Kidney tubule cell (primary cell): ENCODE results near the gene CD40LG.

Source experiments
- DNase-seq: peaks from one replicate; pipeline ENCODE4 v3.0.0-alpha.2; 2018; ENCODE audit warnings: low spot score

CD40LG gene

DNA sequence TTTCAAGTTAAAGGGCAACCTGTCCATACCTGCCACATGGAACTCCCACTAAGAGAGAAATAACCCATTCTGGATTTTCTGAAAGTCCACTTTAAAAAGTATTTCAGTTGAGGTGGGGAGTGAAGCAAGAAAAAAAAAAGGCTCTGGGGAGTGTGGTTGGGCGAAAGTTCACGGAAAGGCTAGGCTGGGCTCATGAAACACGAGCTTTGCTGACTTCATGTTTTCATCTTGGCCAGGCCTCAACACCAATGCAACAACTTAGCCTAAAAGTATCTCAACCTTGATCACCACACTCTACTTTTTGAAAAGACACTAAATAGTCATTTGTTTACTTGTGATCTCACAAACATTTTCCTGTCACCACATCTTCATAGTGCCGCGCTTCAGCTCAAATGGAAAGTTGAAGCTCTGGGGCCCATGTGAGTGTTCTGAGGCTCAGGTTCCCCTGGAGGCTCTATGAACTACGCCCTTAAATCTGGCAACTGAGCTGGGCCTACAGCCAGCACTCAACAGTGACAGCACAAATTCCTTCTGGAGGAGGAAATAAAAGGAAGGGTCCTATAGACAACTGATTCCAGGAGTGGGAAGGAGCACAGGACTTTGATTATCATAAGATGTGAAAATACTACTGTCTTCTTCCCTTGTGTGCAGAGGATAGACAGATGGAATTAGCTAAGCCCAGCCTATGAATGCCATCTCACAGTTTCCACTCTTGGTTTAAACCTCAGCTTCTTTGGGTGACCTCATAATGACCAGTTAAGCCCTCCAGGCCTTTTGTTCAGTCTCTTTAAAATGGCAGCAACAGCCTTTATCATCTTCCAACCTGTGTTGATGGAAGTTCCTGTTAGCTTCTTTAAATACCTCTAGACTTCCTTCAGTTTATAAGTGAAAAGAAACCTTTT lies 5.1 kb downstream of the CD40LG start:
- DNase-seq = no peak

DNA sequence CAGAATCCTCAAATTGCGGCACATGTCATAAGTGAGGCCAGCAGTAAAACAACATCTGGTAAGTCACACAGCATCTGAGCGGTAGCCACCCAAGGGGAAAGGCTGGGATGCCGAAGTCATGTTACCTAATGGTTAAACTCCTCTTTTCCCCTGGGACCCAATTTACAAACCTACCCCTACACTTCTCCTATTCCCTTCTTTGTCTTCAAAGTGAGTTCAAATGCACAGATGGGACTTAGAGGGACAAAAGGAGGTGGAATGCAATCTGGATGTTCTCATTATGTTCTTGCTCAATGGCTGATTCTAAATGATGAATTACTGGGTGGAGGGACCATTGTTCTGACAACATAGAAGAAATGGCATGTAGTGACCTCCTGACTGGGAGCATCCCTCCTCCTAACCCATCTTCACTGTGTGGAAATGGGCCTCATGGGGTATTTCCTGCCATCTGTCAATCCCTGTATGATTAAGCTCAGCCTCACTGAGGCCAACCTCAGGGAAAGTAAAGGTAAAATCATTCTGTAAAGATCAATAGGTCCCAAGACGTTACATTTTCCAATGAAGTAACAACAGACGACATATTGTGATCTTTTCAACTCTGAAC lies 8.5 kb downstream of the CD40LG start:
- no peak for DNase-seq

DNA sequence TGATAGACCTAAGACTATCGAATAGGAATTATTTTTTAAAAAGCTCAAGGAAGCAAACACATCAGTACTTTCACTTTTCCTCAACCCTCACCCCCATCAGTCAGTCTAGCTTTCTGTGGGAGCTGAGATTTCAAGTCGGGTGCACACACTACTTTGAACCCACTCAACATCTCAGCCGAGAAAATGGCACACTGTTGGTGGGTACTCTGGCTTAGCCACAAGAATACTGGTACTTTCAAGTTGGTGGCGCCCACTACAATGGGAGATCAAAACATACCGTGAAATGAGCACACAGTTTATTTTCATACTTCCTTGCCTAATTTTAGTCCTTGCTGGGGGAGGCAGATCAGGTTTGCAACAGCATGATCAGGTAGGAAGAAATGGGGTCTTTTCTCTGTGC lies 10.2 kb downstream of the CD40LG start:
- DNase-seq = no peak

DNA sequence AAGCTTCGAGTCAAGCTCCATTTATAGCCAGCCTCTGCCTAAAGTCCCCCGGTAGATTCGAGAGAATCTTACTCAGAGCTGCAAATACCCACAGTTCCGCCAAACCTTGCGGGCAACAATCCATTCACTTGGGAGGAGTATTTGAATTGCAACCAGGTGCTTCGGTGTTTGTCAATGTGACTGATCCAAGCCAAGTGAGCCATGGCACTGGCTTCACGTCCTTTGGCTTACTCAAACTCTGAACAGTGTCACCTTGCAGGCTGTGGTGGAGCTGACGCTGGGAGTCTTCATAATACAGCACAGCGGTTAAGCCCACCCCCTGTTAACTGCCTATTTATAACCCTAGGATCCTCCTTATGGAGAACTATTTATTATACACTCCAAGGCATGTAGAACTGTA lies 11.2 kb downstream of the CD40LG start:
- DNase-seq = no peak

DNA sequence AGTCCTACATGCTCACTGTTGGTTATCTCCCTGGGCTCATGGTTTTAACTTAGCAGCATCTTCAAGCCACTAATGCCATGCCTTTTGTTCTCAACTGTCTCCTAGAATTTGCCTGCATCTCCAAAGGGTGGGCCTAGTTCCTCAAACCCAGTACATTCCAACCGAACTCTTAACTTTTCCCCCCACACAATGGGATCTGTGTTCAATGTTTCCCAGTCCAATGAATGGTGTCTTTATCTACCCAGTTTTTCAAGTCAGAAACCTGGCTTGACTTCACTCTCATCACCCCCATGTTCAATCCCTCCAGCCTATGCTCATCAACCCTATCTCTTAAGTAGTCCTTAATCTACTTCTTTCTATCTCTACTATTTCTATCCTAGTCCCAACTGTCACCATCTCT lies 12.9 kb downstream of the CD40LG start:
- no peak for DNase-seq

DNA sequence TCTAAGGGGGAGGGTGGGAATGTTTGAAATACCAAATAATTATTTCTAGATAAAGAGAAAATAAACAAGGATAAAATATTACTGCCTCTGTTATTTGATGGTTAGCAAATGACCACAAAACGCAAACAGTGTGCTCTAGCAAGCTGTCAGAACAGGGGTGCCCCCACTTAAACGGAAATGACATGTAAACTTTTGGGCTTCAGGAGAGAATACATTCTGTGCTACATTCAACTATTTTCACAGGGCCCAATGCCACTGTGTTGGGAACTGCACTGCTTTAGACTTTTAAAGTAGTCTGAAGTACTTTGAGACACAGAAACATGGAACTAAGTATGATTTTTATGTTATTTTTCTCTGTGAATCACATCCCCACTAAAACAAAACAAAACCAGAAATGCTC lies 14.1 kb downstream of the CD40LG start:
- no peak for DNase-seq

DNA sequence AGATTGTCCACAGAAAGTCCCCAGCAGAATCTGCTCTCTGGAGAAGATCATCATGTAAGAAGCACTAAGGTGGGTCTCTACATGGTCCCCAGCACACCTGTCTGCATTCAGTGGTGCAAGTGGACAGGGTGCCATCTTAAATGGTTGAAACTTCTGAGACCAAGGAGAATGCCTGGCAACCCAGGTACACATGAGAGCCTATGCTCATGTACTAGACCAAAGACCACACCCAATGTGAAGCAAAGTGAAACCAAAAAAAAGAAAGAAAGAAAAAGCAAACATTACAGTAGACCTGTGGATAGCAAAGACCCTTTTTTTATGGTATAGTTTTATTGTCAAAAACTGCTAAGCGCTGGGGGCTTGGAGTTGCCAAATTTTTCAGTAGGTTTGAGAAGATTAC lies 15.0 kb downstream of the CD40LG start:
- no peak for DNase-seq

DNA sequence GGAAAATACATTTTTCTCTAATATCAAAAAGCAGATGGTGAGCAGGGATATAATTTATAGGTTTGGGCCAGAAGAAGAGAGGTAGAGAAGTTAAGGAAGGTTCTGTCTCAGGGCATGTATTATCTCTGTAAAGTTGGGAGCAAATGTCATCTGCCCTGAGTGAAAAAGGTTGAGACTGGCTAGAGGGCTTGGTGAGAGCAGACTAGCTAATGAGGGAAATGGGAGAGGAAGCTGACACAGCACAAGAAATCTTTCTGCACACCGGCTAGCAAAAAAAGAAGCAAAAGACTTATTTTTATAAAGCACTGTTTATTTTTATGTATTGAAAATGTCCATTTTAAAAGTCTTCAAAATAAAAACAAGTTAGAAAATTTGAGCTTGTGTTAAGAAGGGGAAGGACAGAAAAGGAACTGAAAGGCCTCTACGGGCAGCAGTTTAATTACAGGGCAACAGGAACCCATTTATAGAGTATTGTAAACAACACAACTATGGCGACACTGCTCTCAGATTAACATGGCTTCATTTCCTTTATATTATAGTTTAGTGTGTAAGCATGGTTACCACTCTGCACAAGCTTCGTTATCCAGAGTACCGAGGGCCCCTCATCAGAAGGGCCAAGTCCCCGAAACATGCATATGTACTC lies 17.4 kb downstream of the CD40LG start:
- no peak for DNase-seq

DNA sequence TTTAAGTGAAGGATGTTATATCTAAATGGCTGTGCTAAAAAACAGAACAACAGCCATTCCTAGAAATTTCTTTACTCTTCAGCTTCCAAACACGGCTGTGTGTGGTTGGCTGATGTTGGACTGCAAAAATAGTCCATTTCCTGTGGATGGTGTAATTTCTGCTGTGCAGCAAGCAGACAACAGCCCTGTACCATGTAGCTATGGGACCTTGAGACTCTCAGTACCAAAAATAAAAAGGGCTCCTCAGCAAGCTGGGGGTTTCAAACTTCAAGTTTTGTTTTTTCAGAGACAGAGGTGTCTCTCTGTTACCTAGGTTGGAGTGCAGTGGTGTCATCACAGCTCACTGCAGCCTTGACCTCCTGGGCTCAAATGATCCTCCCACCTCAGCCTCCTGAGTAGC lies 18.1 kb downstream of the CD40LG start:
- DNase-seq = no peak

DNA sequence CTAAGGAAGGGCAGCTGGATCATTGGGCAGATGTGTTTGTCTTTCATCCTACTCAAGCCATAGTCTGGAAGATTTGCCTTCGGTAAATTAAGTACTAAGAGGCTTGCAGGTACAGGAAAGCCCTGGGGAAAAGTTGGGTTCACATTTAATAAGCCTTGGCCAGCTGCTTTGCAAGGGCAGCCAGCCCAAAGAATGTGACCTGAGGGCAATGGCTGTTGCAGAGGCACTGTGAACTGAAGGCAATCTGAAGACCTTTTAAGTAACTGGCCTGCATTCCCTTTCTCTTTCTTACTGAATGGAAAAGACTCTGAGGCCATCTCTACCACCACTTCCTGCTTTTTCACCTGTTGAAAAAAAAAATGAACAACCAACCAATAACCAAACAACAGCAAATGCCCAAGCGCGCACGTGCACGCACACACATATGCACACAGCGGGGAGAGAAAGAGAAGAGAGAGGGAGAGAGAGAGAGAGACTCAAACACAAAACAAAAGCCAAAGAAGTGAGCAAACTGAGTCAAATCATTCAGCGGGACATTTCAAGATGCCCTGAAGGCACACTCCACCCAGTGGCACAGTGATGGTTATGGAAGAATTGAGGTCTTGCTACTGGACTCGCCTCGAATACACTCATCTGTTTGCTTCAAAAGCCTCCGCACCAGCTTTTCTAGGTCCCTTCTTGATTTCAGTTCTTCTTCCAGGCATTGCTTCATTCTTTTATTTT lies 19.6 kb downstream of the CD40LG start:
- DNase-seq = no peak

DNA sequence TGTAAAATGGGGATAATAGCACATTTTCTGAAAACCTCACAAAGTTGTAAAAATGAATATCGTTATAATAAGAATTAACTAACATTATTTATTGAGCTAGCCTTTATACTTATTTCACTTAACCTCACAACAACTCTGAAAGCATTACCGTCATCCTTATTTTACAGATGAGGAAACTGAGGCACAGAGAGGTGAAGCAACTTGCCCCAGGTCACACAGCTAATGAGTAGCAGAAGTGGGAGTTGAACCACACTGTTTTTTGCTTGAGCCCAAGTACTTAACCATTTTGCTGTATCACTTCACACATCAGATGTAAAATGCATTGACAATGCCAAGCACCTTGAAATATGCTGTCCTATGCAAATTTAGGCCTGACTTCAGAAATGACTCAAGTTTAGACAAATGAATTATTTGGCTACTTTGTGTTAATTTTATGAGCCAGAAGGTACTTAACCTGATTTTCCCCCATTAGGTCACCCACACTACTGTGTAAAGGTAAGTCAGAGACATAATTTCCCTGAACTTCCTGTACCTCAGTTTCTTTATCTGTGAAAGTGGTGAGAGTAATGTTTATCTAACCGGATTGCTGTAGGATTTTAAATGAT lies 23.1 kb downstream of the CD40LG start:
- no peak for DNase-seq

DNA sequence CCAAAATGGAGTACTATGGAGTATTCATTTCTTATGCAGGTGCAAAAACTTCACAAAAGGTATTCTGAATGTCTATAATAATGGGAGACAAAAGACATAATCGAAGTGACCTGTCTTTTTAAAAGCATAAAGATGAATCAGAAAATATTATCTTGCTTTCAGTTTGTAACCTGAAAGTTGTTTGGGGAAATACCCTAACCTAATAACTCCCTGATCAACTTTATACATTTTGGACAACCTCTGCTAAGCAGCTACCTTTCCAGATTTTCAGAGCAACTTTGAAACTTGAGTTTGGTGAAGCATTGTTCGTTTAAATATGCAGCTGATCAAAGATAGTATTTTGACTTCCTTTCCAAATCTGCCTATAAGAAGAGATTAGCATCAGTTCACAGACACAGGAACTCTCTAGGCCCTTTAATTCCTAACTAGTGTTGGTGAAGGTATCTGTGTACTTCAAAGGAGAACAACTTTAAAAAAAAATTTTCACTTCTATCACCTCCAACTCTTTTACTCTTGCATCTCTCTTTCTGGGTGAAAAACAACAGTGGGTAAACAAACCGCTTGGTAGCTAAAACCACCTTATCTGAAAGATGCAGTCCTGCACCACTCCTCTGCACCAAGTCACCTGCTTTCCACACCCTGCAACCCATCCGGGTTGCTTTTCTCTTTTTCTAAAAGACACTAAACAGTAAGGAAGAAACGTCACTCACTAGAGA lies 26.5 kb downstream of the CD40LG start:
- no peak for DNase-seq

DNA sequence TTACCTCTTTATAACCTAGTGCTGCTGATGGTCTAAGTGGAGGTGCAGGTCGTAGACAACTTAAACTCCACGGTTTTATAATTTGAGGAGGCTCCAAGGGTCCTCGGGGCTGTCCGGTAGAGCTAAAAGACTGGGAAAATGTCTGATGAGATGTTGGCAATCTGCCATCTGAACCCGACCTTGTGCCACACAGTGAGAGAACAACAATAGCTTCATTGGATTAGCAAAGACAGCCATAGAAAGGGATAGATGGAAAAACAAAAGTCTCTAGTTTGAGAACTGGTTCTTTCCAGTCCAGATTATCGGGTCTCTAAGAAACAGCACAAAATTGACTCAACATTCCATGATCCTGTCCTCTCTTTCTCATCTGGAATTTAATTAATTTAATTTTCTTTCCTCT lies 31.6 kb downstream of the CD40LG start:
- no peak for DNase-seq

DNA sequence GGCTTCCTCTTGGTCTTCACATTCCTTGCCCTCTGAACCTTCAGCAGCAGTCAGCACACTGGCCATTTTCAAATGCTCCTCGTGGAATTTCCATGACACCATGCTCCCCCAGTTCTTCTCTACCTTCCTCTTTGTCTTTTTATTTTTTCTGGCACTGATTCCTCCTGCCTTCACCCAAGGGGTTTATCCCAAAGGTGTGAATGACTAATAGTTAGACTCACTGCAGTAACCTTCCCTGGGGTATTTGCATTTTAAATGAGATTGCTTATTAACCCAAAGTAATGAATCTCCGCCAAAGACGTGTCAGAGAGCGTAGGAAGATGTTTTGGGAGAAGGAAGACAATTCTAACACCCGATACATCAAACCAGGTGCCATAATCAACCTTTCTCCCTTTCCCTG lies 36.2 kb downstream of the CD40LG start:
- DNase-seq = peak; percentile 66

DNA sequence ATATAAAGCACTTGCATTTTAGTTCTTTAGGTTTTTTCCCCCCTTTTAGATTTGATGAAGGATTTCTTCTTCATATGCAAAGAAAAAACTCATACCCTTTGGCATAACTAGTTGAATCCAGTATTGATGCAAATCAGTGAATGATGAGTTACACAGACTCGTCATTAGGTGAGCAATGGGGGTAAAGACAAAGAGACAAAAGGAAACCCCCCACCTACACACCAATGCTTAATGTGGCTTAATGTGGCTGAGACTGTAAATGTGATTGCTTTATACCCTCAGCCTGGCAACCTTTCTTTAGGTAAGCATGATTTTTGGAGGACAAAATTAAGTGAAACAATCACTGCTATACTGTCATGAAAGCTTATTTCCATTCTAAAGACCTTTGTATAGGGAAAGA lies 39.5 kb downstream of the CD40LG start:
- no peak for DNase-seq

DNA sequence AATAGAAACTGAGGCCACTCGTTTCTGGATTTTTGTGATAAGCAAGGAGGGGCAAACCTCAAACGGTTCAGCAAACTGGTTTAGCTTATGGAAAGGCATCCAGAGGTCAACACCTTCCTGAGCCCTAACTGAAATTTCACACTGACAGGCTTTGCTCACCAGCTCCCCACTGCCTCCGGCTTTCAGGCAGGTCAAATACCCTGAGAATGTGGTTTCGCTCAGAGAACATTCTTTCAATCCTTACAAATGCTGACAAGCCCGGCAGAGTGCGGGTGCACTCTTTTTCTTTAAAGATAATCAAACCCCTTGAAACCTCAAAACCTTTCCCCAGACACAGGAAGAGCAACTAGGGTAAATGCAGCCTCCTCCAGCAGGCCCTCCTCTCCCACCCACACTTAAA lies 41.5 kb downstream of the CD40LG start:
- DNase-seq = peak; percentile 14

DNA sequence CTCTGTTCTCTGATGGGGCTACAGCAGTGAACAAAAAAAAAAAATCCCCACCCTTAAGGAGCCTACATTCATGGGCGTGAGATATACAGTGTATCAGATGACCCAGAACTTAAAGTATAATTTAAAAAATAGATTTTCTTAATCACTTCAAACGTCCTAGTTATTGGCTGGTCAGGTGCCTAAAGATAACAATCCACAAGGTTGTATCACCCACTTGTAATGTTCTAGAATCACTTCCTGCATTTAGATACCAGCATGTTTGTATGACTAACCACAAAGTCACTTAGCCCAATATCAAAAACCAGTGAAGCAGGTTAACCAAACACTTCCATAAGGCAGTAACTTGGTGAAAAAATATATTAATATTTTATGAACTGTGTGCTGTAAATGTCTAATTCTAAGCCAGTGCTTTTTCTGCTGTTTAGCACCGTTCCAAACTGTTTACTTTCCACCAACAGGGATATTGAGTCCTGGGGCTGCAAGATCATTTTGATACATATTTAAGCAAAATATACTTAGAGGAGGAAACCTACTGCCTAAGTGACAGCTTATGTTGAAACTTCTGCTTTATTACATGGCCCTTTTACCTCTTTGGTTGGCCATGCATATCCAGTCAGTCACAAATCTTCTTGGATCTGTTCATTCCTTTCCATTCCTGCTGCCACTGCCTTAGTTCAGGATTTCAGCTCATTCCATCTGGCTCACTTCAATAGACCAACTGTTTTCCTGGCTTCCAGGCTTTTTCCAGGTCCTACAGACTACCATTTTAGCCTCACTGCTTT lies 43.3 kb downstream of the CD40LG start:
- peak; percentile 79 for DNase-seq

DNA sequence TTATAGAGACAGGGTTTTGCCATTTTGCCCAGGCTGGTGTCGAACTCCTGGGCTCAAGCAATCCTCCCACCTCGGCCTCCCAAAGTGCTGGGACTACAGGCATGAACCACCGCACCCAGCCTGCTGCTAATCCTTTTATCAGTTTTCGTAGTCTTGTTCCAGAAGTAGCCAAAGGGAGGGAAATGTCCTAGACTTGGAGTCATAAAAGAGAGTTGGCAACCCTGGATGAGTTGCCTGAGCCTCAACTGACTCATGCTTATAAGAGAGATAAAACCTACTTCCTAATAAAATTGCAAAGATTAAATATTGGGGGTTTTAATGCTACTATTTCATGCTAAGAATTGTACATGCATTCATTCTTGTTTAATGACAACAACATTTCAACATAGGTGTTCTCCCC lies 44.3 kb downstream of the CD40LG start:
- no peak for DNase-seq

DNA sequence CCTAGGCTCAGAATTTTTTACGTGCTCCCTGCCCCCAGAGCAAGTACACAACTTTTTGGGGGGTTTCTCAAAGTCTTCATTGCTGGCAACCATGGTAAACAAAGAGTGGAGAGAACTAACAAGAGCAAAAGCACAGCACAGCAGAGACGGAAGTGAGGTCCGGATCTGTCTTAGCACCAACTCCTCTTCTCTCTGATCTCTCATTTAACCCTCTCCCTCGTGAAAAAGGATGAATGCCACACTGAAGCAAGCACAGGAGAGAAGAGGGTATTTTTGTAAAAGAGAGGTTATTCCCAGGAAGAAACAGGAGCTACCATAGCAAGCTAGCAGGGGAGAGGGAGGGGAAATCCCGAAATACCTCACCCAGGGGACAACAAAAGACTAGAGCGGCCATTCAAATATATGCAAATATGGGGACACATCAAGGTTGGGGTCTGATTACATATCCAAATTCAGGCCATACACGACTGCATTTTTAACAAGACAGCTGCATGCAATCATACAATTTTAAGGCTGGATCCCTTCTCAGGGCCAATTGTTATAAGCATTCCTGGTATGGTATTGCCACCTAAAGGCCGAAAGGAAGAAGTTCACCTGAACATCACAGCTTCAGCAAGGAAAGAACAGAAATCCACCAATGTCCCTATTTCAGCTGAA lies 46.6 kb downstream of the CD40LG start:
- DNase-seq = peak; percentile 62

DNA sequence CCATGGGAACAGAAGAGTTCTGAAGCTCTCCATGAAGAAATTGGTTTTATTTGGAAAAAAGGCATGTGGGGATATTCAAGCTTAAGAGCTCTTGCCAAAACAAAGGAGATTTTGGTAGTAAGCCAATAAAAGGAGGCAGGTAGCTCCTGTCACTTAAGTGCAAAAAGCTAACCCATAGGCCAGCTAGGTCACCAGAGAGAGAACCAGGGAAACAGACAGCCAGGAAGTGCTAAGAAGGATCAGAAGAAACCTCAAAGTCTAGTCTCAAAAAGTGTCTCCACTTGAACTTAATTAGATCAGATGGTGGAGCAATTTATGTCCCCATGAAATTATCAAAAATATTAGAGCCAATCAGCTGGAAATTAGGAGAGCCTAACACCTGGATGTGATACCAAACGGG lies 49.2 kb downstream of the CD40LG start:
- DNase-seq = no peak
